ENCODE measurements around the gene SYNDIG1L.

Gene SYNDIG1L

GRCh38 chr14:74360163-74360562 lies 65.8 kb downstream of the SYNDIG1L start:
- Histone ChIP-seq H3K9ac (ENCODE audit: low read depth, low read length) (no peak overlapping the region), H3K27ac (ENCODE audit: low read depth, low read length) (no peak overlapping the region), H3K27me3 (ENCODE audit: control insufficient read depth, insufficient read depth, low read length) (no peaks in the 10 kb centered on the region), H3K9me3 (ENCODE audit: control insufficient read depth, insufficient read depth, low read length) (no peaks in the 10 kb centered on the region), H3K4me1 (ENCODE audit: control insufficient read depth, insufficient read depth, low read length) (peaks cover 25% of the 10 kb centered on the region), H3K4me3 (ENCODE audit: low read depth, low read length) (no peak overlapping the region), H3K36me3 (ENCODE audit: control insufficient read depth, insufficient read depth, low read length) (peaks cover 53% of the 10 kb centered on the region)

- Histone ChIP-seq H3K27me3 (ENCODE audit: control insufficient read depth, insufficient read depth, low read length) (no peaks in the 10 kb centered on the region), H3K27ac (ENCODE audit: low read depth, low read length) (no peak overlapping the region), H3K9ac (ENCODE audit: low read depth, low read length) (no peak overlapping the region), H3K4me1 (ENCODE audit: control insufficient read depth, insufficient read depth, low read length) (peaks cover 25% of the 10 kb centered on the region), H3K9me3 (ENCODE audit: control insufficient read depth, insufficient read depth, low read length) (no peaks in the 10 kb centered on the region), H3K36me3 (ENCODE audit: control insufficient read depth, insufficient read depth, low read length) (peaks cover 60% of the 10 kb centered on the region), H3K4me3 (ENCODE audit: low read depth, low read length) (no peak overlapping the region)
Observed at GRCh38 chr14:74358176-74358829, 67.7 kb downstream of the SYNDIG1L start.

GRCh38 chr14:74357585-74357984 lies 68.4 kb downstream of the SYNDIG1L start:
- no peak overlapping the region for H3K27ac ChIP-seq (ENCODE audit: low read depth, low read length)

GRCh38 chr14:74356892-74357575 lies 69.0 kb downstream of the SYNDIG1L start:
- no peak overlapping the region for H3K27ac ChIP-seq (ENCODE audit: low read depth, low read length)
- H3K4me3 ChIP-seq (ENCODE audit: low read depth, low read length), result no peak overlapping the region
- H3K9ac ChIP-seq (ENCODE audit: low read depth, low read length), result no peak overlapping the region
- no peaks in the 10 kb centered on the region for H3K27me3 ChIP-seq (ENCODE audit: control insufficient read depth, insufficient read depth, low read length)
- H3K36me3 ChIP-seq (ENCODE audit: control insufficient read depth, insufficient read depth, low read length), result peaks cover 67% of the 10 kb centered on the region
- H3K4me1 ChIP-seq (ENCODE audit: control insufficient read depth, insufficient read depth, low read length), result peaks cover 25% of the 10 kb centered on the region
- no peaks in the 10 kb centered on the region for H3K9me3 ChIP-seq (ENCODE audit: control insufficient read depth, insufficient read depth, low read length)

More at GRCh38 chr14:74357585-74357984, 68.4 kb downstream of the SYNDIG1L start:
- no peaks in the 10 kb centered on the region for H3K27me3 ChIP-seq (ENCODE audit: control insufficient read depth, insufficient read depth, low read length)
- H3K9me3 ChIP-seq (ENCODE audit: control insufficient read depth, insufficient read depth, low read length), result no peaks in the 10 kb centered on the region
- H3K4me1 ChIP-seq (ENCODE audit: control insufficient read depth, insufficient read depth, low read length), result peaks cover 25% of the 10 kb centered on the region
- H3K4me3 ChIP-seq (ENCODE audit: low read depth, low read length), result no peak overlapping the region
- peaks cover 65% of the 10 kb centered on the region for H3K36me3 ChIP-seq (ENCODE audit: control insufficient read depth, insufficient read depth, low read length)
- H3K9ac ChIP-seq (ENCODE audit: low read depth, low read length), result no peak overlapping the region
